Measurements from ENCODE around the gene SDK1. TPM values are rescaled to one million over a fixed set of nuclear protein-coding genes. Genes with fewer than 3 reads are reported as not detected.
A peak's percentile ranks its signal among the peaks of the same experiment; 100 is the strongest.

The SDK1 gene
- total and polyA plus RNA-seq, 12 donors: 1.0 to 5.3 (median 3.2) TPM

GRCh38 chr7:3537210-3537875 is 236.3 kb downstream of the SDK1 start:
- TF ChIP-seq, protein P1, sequence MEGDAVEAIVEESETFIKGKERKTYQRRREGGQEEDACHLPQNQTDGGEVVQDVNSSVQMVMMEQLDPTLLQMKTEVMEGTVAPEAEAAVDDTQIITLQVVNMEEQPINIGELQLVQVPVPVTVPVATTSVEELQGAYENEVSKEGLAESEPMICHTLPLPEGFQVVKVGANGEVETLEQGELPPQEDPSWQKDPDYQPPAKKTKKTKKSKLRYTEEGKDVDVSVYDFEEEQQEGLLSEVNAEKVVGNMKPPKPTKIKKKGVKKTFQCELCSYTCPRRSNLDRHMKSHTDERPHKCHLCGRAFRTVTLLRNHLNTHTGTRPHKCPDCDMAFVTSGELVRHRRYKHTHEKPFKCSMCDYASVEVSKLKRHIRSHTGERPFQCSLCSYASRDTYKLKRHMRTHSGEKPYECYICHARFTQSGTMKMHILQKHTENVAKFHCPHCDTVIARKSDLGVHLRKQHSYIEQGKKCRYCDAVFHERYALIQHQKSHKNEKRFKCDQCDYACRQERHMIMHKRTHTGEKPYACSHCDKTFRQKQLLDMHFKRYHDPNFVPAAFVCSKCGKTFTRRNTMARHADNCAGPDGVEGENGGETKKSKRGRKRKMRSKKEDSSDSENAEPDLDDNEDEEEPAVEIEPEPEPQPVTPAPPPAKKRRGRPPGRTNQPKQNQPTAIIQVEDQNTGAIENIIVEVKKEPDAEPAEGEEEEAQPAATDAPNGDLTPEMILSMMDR (IDR thresholded peaks at IDR 0.05): no peak
- peak in 1 of 8 donors; percentile 66 for ATAC-seq
- Histone ChIP-seq H3K36me3 (no peaks in the 10 kb centered on the region), H3K4me1 (peaks cover 0 to 4% (median 0%) of the 10 kb centered on the region in 9 donors), H3K27me3 (no peaks in the 10 kb centered on the region), H3K27ac (no peak overlapping the region), H3K4me3 (no peak overlapping the region), H3K9me3 (no peaks in the 10 kb centered on the region)
- DNase-seq: no peak
- WGBS, 2 donors: 78 to 82% methylated on average over 6 of the region's 6 CpGs
- intact Hi-C loops (cut with DNase I): no loop called here

- H3K4me1 ChIP-seq: peaks cover 0 to 4% (median 0%) of the 10 kb centered on the region in 9 donors
- TF ChIP-seq, protein P1 (IDR thresholded peaks at IDR 0.05): no peak
- no peaks in the 10 kb centered on the region for H3K9me3 ChIP-seq
- DNase-seq (no peak), ATAC-seq (no peak)
- no peak overlapping the region for H3K27ac ChIP-seq
- H3K4me3 ChIP-seq: no peak overlapping the region
- no peaks in the 10 kb centered on the region for H3K27me3 ChIP-seq
- intact Hi-C loops (cut with DNase I): no loop called here
- H3K36me3 ChIP-seq: no peaks in the 10 kb centered on the region
- WGBS, 2 donors: 78 to 79% methylated on average over 3 of the region's 3 CpGs
Observed at GRCh38 chr7:3538041-3538440, 237.0 kb downstream of the SDK1 start.

GRCh38 chr7:3540456-3541220 is 239.6 kb downstream of the SDK1 start:
- intact Hi-C loops (cut with DNase I): no loop called here
- Histone ChIP-seq H3K27ac (no peak overlapping the region), H3K4me3 (no peak overlapping the region), H3K36me3 (no peaks in the 10 kb centered on the region), H3K9me3 (no peaks in the 10 kb centered on the region), H3K4me1 (peaks cover 0 to 4% (median 0%) of the 10 kb centered on the region in 9 donors), H3K27me3 (no peaks in the 10 kb centered on the region)
- TF ChIP-seq, protein P1 (IDR thresholded peaks at IDR 0.05): no peak
- 58 to 64% methylated on average over 5 of the region's 5 CpGs for WGBS, 2 donors
- ATAC-seq (no peak), DNase-seq (no peak)

DNA sequence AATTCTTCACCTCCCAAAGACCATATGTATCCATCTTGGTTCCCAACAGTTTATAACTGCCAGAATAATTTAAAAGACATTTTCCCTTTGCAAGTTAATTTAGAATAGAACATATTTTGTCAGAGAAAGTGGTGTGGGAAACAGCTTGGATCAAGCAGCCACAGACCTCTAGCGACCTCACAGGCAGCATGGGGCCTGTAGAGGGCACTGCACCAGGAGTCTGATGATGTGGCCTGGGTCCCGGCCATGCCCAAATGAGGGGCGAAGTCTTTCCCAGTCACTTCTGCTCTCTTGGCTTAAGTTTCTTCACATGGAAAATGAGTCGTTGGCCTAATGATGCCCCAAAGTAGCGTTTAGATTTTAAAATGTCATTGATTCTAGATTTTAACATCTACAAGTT is 243.2 kb downstream of the SDK1 start:
- H3K27me3 ChIP-seq: no peaks in the 10 kb centered on the region
- 69 to 82% methylated on average over 5 of the region's 5 CpGs for WGBS, 2 donors

More for the DNA sequence above, 243.2 kb downstream of the SDK1 start:
- DNase-seq (no peak), ATAC-seq (no peak)
- intact Hi-C loops (cut with DNase I): no loop called here
- no peak overlapping the region for H3K4me3 ChIP-seq
- TF ChIP-seq, protein P1 (IDR thresholded peaks at IDR 0.05): no peak
- H3K36me3 ChIP-seq: no peaks in the 10 kb centered on the region
- no peaks in the 10 kb centered on the region for H3K9me3 ChIP-seq
- H3K27ac ChIP-seq: no peak overlapping the region
- H3K4me1 ChIP-seq: peaks cover 0 to 4% (median 0%) of the 10 kb centered on the region in 9 donors

Data from heart right ventricle (tissue), 16 donors.